Measurements from ENCODE around the gene EGLN2.
"Not testable (repeated sequence)": the region's sequence is repeated elsewhere in the genome, so short reads cannot be mapped to it uniquely, and the experiment has no call there.

EGLN2 gene

GRCh38 chr19:40808021-40808325 lies 9.0 kb downstream of the EGLN2 start:
- Histone ChIP-seq H3K4me3 (ENCODE audit: low read depth in 1 of 2, low read length in 2 of 2) (no peak overlapping the region), H3K9me3 (ENCODE audit: control insufficient read depth in 1 of 2, low read length in 2 of 2) (no peaks in the 10 kb centered on the region), H3K27me3 (ENCODE audit: control insufficient read depth in 1 of 2, insufficient read depth in 2 of 2, low read length in 2 of 2) (no peaks in the 10 kb centered on the region), H3K27ac (ENCODE audit: low read depth, low read length) (no peak overlapping the region), H3K9ac (ENCODE audit: low read depth in 1 of 2, low read length in 2 of 2) (no peak overlapping the region), H3K36me3 (ENCODE audit: control insufficient read depth in 1 of 2, insufficient read depth in 2 of 2, low read length in 2 of 2) (peaks cover 13 to 31% of the 10 kb centered on the region in 2 donors), H3K4me1 (ENCODE audit: control insufficient read depth in 1 of 2, insufficient read depth in 2 of 2, low read length in 2 of 2) (peaks cover 47 to 67% of the 10 kb centered on the region in 2 donors)

GRCh38 chr19:40808497-40808896 lies 9.5 kb downstream of the EGLN2 start:
- H3K36me3 ChIP-seq (ENCODE audit: control insufficient read depth in 1 of 2, insufficient read depth in 2 of 2, low read length in 2 of 2): peaks cover 13 to 31% of the 10 kb centered on the region in 2 donors
- H3K4me1 ChIP-seq (ENCODE audit: control insufficient read depth in 1 of 2, insufficient read depth in 2 of 2, low read length in 2 of 2): peaks cover 42 to 64% of the 10 kb centered on the region in 2 donors
- no peaks in the 10 kb centered on the region for H3K9me3 ChIP-seq (ENCODE audit: control insufficient read depth in 1 of 2, low read length in 2 of 2)
- H3K27ac ChIP-seq (ENCODE audit: low read depth, low read length): no peak overlapping the region
- H3K9ac ChIP-seq (ENCODE audit: low read depth in 1 of 2, low read length in 2 of 2): no peak overlapping the region
- no peak overlapping the region for H3K4me3 ChIP-seq (ENCODE audit: low read depth in 1 of 2, low read length in 2 of 2)
- no peaks in the 10 kb centered on the region for H3K27me3 ChIP-seq (ENCODE audit: control insufficient read depth in 1 of 2, insufficient read depth in 2 of 2, low read length in 2 of 2)

GRCh38 chr19:40809358-40810086 lies 10.5 kb downstream of the EGLN2 start:
- H3K9me3 ChIP-seq (ENCODE audit: control insufficient read depth in 1 of 2, low read length in 2 of 2): no peaks in the 10 kb centered on the region
- H3K9ac ChIP-seq (ENCODE audit: low read depth in 1 of 2, low read length in 2 of 2): no peak overlapping the region
- no peak overlapping the region for H3K4me3 ChIP-seq (ENCODE audit: low read depth in 1 of 2, low read length in 2 of 2)
- peaks cover 13 to 31% of the 10 kb centered on the region in 2 donors for H3K36me3 ChIP-seq (ENCODE audit: control insufficient read depth in 1 of 2, insufficient read depth in 2 of 2, low read length in 2 of 2)
- peaks cover 31 to 54% of the 10 kb centered on the region in 2 donors for H3K4me1 ChIP-seq (ENCODE audit: control insufficient read depth in 1 of 2, insufficient read depth in 2 of 2, low read length in 2 of 2)
- no peak overlapping the region for H3K27ac ChIP-seq (ENCODE audit: low read depth, low read length)
- no peaks in the 10 kb centered on the region for H3K27me3 ChIP-seq (ENCODE audit: control insufficient read depth in 1 of 2, insufficient read depth in 2 of 2, low read length in 2 of 2)

GRCh38 chr19:40810160-40810559 lies 11.2 kb downstream of the EGLN2 start:
- Histone ChIP-seq H3K4me3 (ENCODE audit: low read depth in 1 of 2, low read length in 2 of 2) (peak overlapping the region; percentile 47 to 73), H3K4me1 (ENCODE audit: control insufficient read depth in 1 of 2, insufficient read depth in 2 of 2, low read length in 2 of 2) (peaks cover 25 to 47% of the 10 kb centered on the region in 2 donors), H3K36me3 (ENCODE audit: control insufficient read depth in 1 of 2, insufficient read depth in 2 of 2, low read length in 2 of 2) (peaks cover 13 to 28% of the 10 kb centered on the region in 2 donors)

GRCh38 chr19:40810649-40811408 lies 11.8 kb downstream of the EGLN2 start:
- Histone ChIP-seq H3K9ac (ENCODE audit: low read depth in 1 of 2, low read length in 2 of 2) (peak overlapping the region; percentile 18 to 48), H3K4me1 (ENCODE audit: control insufficient read depth in 1 of 2, insufficient read depth in 2 of 2, low read length in 2 of 2) (peaks cover 18 to 41% of the 10 kb centered on the region in 2 donors), H3K4me3 (ENCODE audit: low read depth in 1 of 2, low read length in 2 of 2) (peak overlapping the region; percentile 47 to 73), H3K36me3 (ENCODE audit: control insufficient read depth in 1 of 2, insufficient read depth in 2 of 2, low read length in 2 of 2) (peaks cover 13 to 24% of the 10 kb centered on the region in 2 donors)
- H3K9me3 ChIP-seq (ENCODE audit: control insufficient read depth in 1 of 2, low read length in 2 of 2); H3K27ac ChIP-seq (ENCODE audit: low read depth, low read length); H3K27me3 ChIP-seq (ENCODE audit: control insufficient read depth in 1 of 2, insufficient read depth in 2 of 2, low read length in 2 of 2): not testable (repeated sequence)

More at GRCh38 chr19:40810160-40810559, 11.2 kb downstream of the EGLN2 start:
- Histone ChIP-seq H3K9me3 (ENCODE audit: control insufficient read depth in 1 of 2, low read length in 2 of 2) (no peaks in the 10 kb centered on the region), H3K27ac (ENCODE audit: low read depth, low read length) (no peak overlapping the region), H3K27me3 (ENCODE audit: control insufficient read depth in 1 of 2, insufficient read depth in 2 of 2, low read length in 2 of 2) (no peaks in the 10 kb centered on the region), H3K9ac (ENCODE audit: low read depth in 1 of 2, low read length in 2 of 2) (no peak overlapping the region)

- H3K4me3 ChIP-seq (ENCODE audit: low read depth in 1 of 2, low read length in 2 of 2): peak overlapping the region; percentile 22 to 47
- H3K27me3 ChIP-seq (ENCODE audit: control insufficient read depth in 1 of 2, insufficient read depth in 2 of 2, low read length in 2 of 2): no peaks in the 10 kb centered on the region
- no peaks in the 10 kb centered on the region for H3K9me3 ChIP-seq (ENCODE audit: control insufficient read depth in 1 of 2, low read length in 2 of 2)
- H3K36me3 ChIP-seq (ENCODE audit: control insufficient read depth in 1 of 2, insufficient read depth in 2 of 2, low read length in 2 of 2): peaks cover 13 to 24% of the 10 kb centered on the region in 2 donors
- peak overlapping the region; percentile 18 to 48 for H3K9ac ChIP-seq (ENCODE audit: low read depth in 1 of 2, low read length in 2 of 2)
- H3K4me1 ChIP-seq (ENCODE audit: control insufficient read depth in 1 of 2, insufficient read depth in 2 of 2, low read length in 2 of 2): peaks cover 12 to 32% of the 10 kb centered on the region in 2 donors
- H3K27ac ChIP-seq (ENCODE audit: low read depth, low read length): no peak overlapping the region
Measured at GRCh38 chr19:40811478-40812341, 12.7 kb downstream of the EGLN2 start.

GRCh38 chr19:40812571-40812970 lies 13.6 kb downstream of the EGLN2 start:
- H3K4me3 ChIP-seq (ENCODE audit: low read depth in 1 of 2, low read length in 2 of 2); H3K27ac ChIP-seq (ENCODE audit: low read depth, low read length); H3K9ac ChIP-seq (ENCODE audit: low read depth in 1 of 2, low read length in 2 of 2): not testable (repeated sequence)

GRCh38 chr19:40813182-40813581 lies 14.2 kb downstream of the EGLN2 start:
- Histone ChIP-seq H3K36me3 (ENCODE audit: control insufficient read depth in 1 of 2, insufficient read depth in 2 of 2, low read length in 2 of 2) (peaks cover 5 to 13% of the 10 kb centered on the region in 2 donors), H3K9ac (ENCODE audit: low read depth in 1 of 2, low read length in 2 of 2) (no peak overlapping the region), H3K4me1 (ENCODE audit: control insufficient read depth in 1 of 2, insufficient read depth in 2 of 2, low read length in 2 of 2) (peaks cover 6 to 27% of the 10 kb centered on the region in 2 donors), H3K27me3 (ENCODE audit: control insufficient read depth in 1 of 2, insufficient read depth in 2 of 2, low read length in 2 of 2) (no peaks in the 10 kb centered on the region), H3K4me3 (ENCODE audit: low read depth in 1 of 2, low read length in 2 of 2) (no peak overlapping the region), H3K9me3 (ENCODE audit: control insufficient read depth in 1 of 2, low read length in 2 of 2) (no peaks in the 10 kb centered on the region), H3K27ac (ENCODE audit: low read depth, low read length) (no peak overlapping the region)

More at GRCh38 chr19:40812571-40812970, 13.6 kb downstream of the EGLN2 start:
- H3K36me3 ChIP-seq (ENCODE audit: control insufficient read depth in 1 of 2, insufficient read depth in 2 of 2, low read length in 2 of 2): peaks cover 8 to 19% of the 10 kb centered on the region in 2 donors
- not testable (repeated sequence) for H3K27me3 ChIP-seq (ENCODE audit: control insufficient read depth in 1 of 2, insufficient read depth in 2 of 2, low read length in 2 of 2); H3K9me3 ChIP-seq (ENCODE audit: control insufficient read depth in 1 of 2, low read length in 2 of 2)
- peaks cover 6 to 27% of the 10 kb centered on the region in 2 donors for H3K4me1 ChIP-seq (ENCODE audit: control insufficient read depth in 1 of 2, insufficient read depth in 2 of 2, low read length in 2 of 2)

- peaks cover 10 to 32% of the 10 kb centered on the region in 2 donors for H3K4me1 ChIP-seq (ENCODE audit: control insufficient read depth in 1 of 2, insufficient read depth in 2 of 2, low read length in 2 of 2)
- no peaks in the 10 kb centered on the region for H3K9me3 ChIP-seq (ENCODE audit: control insufficient read depth in 1 of 2, low read length in 2 of 2)
- no peak overlapping the region for H3K9ac ChIP-seq (ENCODE audit: low read depth in 1 of 2, low read length in 2 of 2)
- no peaks in the 10 kb centered on the region for H3K27me3 ChIP-seq (ENCODE audit: control insufficient read depth in 1 of 2, insufficient read depth in 2 of 2, low read length in 2 of 2)
- no peak overlapping the region for H3K4me3 ChIP-seq (ENCODE audit: low read depth in 1 of 2, low read length in 2 of 2)
- no peak overlapping the region for H3K27ac ChIP-seq (ENCODE audit: low read depth, low read length)
- H3K36me3 ChIP-seq (ENCODE audit: control insufficient read depth in 1 of 2, insufficient read depth in 2 of 2, low read length in 2 of 2): no peaks in the 10 kb centered on the region
Measured at GRCh38 chr19:40815223-40815622, 16.2 kb downstream of the EGLN2 start.
